OCI-LY7 (cell line): ENCODE results near the gene PPP3CA.

Source experiments
- EZH2phosphoT487 ChIP-seq: fragments of 200-600 bp; sonication (generic); IDR thresholded peaks from 2 replicates; pipeline ENCODE4 v1.6.1; 2018; ENCODE audit warnings: low read depth, borderline replicate concordance, mild to moderate bottlenecking, mixed run types, antibody characterized with exemption, low read length, moderate library complexity, mixed read lengths
- TF ChIP-seq, protein P1 (sequence below): fragments of 200-600 bp; sonication (generic); conservative IDR thresholded peaks from 2 replicates; pipeline ENCODE4 v1.5.1; 2014; ENCODE audit warnings: mild to moderate bottlenecking, antibody characterized with exemption, low read length, moderate library complexity, mixed read lengths

DNA sequence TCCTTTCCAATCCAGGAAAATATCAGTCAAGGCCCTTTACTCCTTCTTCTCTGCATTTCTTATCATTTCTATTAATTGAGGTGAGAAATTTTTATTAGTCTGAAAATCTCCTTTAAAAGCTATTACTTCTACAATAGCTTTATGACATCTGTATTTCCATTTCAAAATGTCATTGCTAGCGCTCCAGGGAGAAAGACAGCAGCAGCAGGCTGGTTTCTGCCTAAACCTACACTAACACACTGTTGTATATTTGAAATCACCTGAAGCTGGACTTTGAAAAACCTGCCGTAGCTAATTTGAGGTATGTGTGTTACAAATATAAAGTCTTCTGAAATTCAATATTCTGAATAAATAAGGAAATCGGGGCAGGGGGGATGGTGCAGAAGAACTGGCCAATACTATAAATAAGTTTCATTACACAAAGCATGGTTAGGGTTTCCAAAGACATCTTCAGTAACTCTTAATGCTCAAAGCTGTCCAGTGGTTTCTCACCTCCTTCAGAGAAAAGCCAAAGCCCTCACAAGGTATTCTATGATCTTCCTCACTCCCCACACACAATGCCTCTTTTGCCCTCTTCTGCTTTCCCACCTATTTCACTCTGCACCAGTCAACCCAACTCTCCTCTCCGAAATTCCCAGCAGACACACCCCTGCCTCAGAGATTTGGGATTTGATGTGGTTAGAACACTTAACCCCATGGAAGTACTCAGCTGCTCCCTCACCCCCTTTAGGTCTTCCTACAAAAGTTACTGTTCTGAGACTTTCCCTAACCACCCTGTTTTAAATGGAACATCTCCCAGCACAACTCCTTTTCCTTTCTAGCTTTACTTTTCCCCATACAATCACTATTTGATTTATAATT lies 122.7 kb downstream of the PPP3CA start:
- TF ChIP-seq, protein P1, sequence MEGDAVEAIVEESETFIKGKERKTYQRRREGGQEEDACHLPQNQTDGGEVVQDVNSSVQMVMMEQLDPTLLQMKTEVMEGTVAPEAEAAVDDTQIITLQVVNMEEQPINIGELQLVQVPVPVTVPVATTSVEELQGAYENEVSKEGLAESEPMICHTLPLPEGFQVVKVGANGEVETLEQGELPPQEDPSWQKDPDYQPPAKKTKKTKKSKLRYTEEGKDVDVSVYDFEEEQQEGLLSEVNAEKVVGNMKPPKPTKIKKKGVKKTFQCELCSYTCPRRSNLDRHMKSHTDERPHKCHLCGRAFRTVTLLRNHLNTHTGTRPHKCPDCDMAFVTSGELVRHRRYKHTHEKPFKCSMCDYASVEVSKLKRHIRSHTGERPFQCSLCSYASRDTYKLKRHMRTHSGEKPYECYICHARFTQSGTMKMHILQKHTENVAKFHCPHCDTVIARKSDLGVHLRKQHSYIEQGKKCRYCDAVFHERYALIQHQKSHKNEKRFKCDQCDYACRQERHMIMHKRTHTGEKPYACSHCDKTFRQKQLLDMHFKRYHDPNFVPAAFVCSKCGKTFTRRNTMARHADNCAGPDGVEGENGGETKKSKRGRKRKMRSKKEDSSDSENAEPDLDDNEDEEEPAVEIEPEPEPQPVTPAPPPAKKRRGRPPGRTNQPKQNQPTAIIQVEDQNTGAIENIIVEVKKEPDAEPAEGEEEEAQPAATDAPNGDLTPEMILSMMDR, result no peak
- TF ChIP-seq EZH2phosphoT487, result no peak
